Measurements from ENCODE around the gene CLNK. TPM values are rescaled to one million over a fixed set of nuclear protein-coding genes. Genes with fewer than 3 reads are reported as not detected.

CLNK gene
- total RNA-seq, 1 experiment from 2014 or later = not detected

DNA sequence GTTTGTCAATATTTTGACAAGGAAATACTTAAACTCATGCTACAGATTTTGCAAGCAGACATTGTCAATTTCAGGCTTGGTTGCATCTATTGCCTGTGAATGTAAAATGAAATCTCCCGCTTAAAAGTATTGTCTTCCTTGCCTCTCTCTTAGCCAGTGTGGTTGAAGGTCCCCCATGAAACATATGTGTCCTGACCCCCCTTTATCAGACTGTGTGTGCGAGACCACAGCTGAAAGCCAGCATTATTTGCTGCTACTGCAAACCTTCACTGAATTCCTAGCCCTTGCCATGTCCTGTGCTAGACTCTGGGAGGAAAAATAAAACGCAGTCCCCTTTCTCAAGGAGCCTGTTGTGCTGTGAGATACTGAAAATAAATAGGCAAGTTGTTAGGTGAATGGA, 16.6 kb upstream of the CLNK start:
- Histone ChIP-seq H2BK20ac (ENCODE audit: low read depth, low read length, poor library complexity, severe bottlenecking) (no peak overlapping the region), H4K5ac (ENCODE audit: insufficient read length, low read depth, low read length) (no peak overlapping the region), H4K91ac (ENCODE audit: insufficient read length, low read depth, low read length) (no peak overlapping the region), H3T11ph (ENCODE audit: low read length) (no peak overlapping the region), H2BK15ac (ENCODE audit: low read depth, low read length) (no peak overlapping the region), H3K14ac (ENCODE audit: insufficient read depth, low read length) (no peak overlapping the region), H3K18ac (ENCODE audit: insufficient read length, low read depth, low read length) (no peak overlapping the region), H4K8ac (replicated peaks; ENCODE audit: insufficient read length, low read depth, low read length) (no peak overlapping the region), H4K20me1 (ENCODE audit: control insufficient read depth, insufficient read depth, insufficient read length) (no peaks in the 10 kb centered on the region), H2AK5ac (ENCODE audit: insufficient read length, low read length) (no peak overlapping the region), H2AFZ (ENCODE audit: low read length) (no peak overlapping the region), H3K23ac (ENCODE audit: insufficient read length, low read depth, low read length) (no peak overlapping the region), H3K79me1 (ENCODE audit: insufficient read depth, low read depth, low read length, poor library complexity, severe bottlenecking) (no peaks in the 10 kb centered on the region), H3K4ac (ENCODE audit: low read depth, low read length) (no peak overlapping the region), H2BK5ac (ENCODE audit: insufficient read length, low read length) (no peak overlapping the region), H2BK120ac (ENCODE audit: low read depth, low read length, poor library complexity, severe bottlenecking) (no peak overlapping the region), H3K27ac (ENCODE audit: insufficient read length, low read depth, low read length) (no peak overlapping the region), H3K9me3 (ENCODE audit: control insufficient read depth, low read depth, low read length) (no peaks in the 10 kb centered on the region), H3K9ac (ENCODE audit: extremely low read depth, insufficient read length, low read length) (no peak overlapping the region), H3K23me2 (ENCODE audit: insufficient read length, low read depth, low read length, poor library complexity, severe bottlenecking) (no peaks in the 10 kb centered on the region), H3K4me2 (ENCODE audit: insufficient read depth, insufficient read length, low read length) (no peak overlapping the region), H3K56ac (ENCODE audit: insufficient read length, low read depth, low read length) (no peak overlapping the region), H3K79me2 (ENCODE audit: insufficient read depth, low read length) (no peaks in the 10 kb centered on the region), H3K27me3 (ENCODE audit: insufficient read depth, low read length) (no peaks in the 10 kb centered on the region), H3K4me1 (ENCODE audit: insufficient read depth, low read length) (no peaks in the 10 kb centered on the region), H2BK12ac (ENCODE audit: insufficient read length, low read depth, low read length) (no peak overlapping the region)
- WGBS (ENCODE audit: extremely low coverage, insufficient read length, low lambda C conversion rate) = no CpG with 5 or more reads among the region's 3 CpGs
- H3K9me3 Mint-ChIP-seq = peaks cover 0 to 7% of the 10 kb centered on the region in 2 experiments; a peak in 3 of 5 replicates
- H3K4me3 Mint-ChIP-seq = no peak overlapping the region
- DNase-seq = no peak
- TF ChIP-seq, protein P1, sequence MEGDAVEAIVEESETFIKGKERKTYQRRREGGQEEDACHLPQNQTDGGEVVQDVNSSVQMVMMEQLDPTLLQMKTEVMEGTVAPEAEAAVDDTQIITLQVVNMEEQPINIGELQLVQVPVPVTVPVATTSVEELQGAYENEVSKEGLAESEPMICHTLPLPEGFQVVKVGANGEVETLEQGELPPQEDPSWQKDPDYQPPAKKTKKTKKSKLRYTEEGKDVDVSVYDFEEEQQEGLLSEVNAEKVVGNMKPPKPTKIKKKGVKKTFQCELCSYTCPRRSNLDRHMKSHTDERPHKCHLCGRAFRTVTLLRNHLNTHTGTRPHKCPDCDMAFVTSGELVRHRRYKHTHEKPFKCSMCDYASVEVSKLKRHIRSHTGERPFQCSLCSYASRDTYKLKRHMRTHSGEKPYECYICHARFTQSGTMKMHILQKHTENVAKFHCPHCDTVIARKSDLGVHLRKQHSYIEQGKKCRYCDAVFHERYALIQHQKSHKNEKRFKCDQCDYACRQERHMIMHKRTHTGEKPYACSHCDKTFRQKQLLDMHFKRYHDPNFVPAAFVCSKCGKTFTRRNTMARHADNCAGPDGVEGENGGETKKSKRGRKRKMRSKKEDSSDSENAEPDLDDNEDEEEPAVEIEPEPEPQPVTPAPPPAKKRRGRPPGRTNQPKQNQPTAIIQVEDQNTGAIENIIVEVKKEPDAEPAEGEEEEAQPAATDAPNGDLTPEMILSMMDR (conservative IDR thresholded peaks at IDR 0.05) = no peak
- H3K27ac Mint-ChIP-seq = no peak overlapping the region
- peaks cover 6% of the 10 kb centered on the region in 2 experiments; a peak in 3 of 4 replicates for H3K4me1 Mint-ChIP-seq
- H3K27me3 Mint-ChIP-seq (ENCODE audit: low read depth) = peaks cover 1% of the 10 kb centered on the region; the same call in 1 of the 2 replicates
- no peaks in the 10 kb centered on the region for H3K36me3 Mint-ChIP-seq (ENCODE audit: insufficient read depth in 1 of 3, low read depth in 3 of 3)

Data from H9 (cell line).